CD4-positive, alpha-beta T cell treated with Interleukin-15 for 1 hour (primary cell): ENCODE measurements around the gene NLGN4X.

Experiments
- DNase-seq: peaks from one replicate; pipeline ENCODE4 v3.0.0-alpha.2; 2020

The NLGN4X gene

DNA sequence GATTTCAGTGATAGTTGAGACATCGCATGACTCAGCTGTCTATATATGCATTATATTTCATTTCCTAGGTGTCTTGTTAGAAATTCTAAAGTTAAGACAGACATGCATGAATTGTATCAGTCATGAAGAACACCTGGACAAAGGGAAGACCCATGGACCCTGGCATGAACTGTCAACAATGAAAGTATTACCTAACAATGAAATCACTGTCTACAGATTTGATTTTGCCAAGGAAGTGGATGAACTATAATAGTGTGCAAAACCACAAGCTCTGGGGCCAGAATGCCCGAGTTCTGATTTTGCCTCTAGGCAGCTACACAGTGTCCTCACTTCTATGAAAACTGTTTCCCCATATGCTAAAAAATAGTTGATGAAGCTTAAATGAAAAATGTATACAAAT lies 386.1 kb downstream of the NLGN4X start:
- DNase-seq: no peak
